GM12865 (cell line): Measurements from ENCODE around the gene NRXN2.

Experiments
- DNase-seq: peaks from one replicate; pipeline ENCODE4 v3.0.0; 2010; ENCODE audit warnings: low read depth
- H3K4me3 ChIP-seq: 2 replicates; pipeline ENCODE4 v1.5.1; 2011; ENCODE audit warnings: mild to moderate bottlenecking, low read depth, low read length, control low read depth
- CTCF ChIP-seq: IDR thresholded peaks from 2 replicates; pipeline ENCODE4 v1.5.1; 2011; ENCODE audit warnings: low read length, control low read depth, low read depth, inconsistent platforms; ENCODE audit not compliant: insufficient read depth; ENCODE audit errors: missing control alignments

Gene NRXN2

GRCh38 chr11:64620381-64620971 is 102.5 kb downstream of the NRXN2 start:
- no peak overlapping the region for H3K4me3 ChIP-seq
- TF ChIP-seq CTCF = no peak
- no peak for DNase-seq

GRCh38 chr11:64619811-64620380 is 103.1 kb downstream of the NRXN2 start:
- DNase-seq = no peak
- no peak for TF ChIP-seq CTCF
- no peak overlapping the region for H3K4me3 ChIP-seq

DNA sequence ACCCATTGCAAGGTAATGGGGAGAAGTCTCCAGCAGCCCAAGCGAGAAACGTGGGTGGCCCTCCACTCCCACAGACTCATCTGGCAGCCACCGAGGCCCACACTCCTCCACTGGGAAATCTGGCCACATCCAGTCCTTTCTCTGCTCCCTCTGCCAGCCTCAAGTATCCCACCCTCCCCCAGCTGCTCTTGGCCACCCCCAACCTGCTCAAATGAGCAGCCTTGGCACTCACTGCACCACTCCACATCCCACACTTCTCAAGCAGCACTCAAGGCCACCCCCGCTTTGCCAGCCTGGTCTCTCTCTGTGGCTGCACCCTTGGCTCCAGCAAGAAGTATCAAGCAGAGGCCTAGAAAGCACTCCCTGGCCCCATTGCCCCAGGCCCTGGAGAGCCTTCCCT is 103.8 kb downstream of the NRXN2 start:
- H3K4me3 ChIP-seq = no peak overlapping the region
- TF ChIP-seq CTCF = no peak
- DNase-seq = no peak

DNA sequence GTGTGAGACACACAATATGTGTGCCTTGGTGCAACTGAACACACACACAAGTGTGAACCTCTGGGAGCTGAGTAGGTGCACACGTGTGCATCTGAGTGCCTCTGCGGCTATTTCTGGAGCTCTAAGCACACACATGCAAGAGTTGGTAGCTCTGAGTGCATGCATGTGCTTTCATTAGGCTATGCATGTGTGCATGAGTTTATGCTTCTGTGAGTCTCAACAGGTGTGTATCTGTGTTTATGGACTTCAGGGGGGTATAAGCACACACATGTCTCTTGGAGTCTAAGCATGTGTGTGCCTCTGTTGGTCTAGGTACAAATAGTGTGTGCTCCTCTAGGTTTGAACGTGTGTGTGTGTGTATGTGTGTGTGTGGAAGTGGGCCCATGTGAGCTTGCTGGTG is 106.2 kb downstream of the NRXN2 start:
- no peak for TF ChIP-seq CTCF
- DNase-seq = no peak
- no peak overlapping the region for H3K4me3 ChIP-seq

- no peak for TF ChIP-seq CTCF
- H3K4me3 ChIP-seq = no peak overlapping the region
- no peak for DNase-seq
Measured at GRCh38 chr11:64614917-64615316, 108.1 kb downstream of the NRXN2 start.

- no peak for DNase-seq
- no peak overlapping the region for H3K4me3 ChIP-seq
- no peak for TF ChIP-seq CTCF
Measured at GRCh38 chr11:64613648-64614047, 109.3 kb downstream of the NRXN2 start.

GRCh38 chr11:64611869-64612646 is 110.9 kb downstream of the NRXN2 start:
- H3K4me3 ChIP-seq = no peak overlapping the region
- TF ChIP-seq CTCF = no peak
- DNase-seq = no peak
